ENCODE data around the gene NOS1.
"Not testable (repeated sequence)": the region's sequence is repeated elsewhere in the genome, so short reads cannot be mapped to it uniquely, and the experiment has no call there.

The NOS1 gene

DNA sequence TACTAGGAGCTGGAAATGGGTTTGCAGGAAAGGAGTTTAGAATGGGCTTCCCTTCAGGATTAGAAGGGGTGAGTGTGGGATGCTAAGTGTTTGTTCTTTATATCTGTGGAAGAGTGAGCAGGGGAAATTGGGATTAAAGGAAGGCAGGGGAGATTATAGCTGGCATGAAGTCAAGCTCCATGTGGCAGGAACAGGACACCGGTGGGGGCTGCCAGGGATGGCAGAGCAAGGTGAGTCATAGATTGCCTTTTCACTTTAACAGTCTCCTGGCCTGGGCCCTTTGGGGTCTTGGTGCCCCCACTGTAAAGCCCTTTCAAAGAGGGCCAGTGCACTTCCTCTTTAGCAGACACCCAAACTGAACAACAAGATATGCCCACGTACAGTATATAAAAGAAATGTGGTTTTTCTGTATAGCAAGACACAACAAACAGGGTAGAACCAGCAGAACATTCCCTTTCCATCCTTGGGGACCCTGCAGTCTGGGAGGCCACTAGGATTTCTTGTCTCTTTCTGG, 148.1 kb downstream of the NOS1 start:
- DNase-seq (ENCODE audit: extremely low read depth in 1 of 2, low read depth in 1 of 2) = no peak

DNA sequence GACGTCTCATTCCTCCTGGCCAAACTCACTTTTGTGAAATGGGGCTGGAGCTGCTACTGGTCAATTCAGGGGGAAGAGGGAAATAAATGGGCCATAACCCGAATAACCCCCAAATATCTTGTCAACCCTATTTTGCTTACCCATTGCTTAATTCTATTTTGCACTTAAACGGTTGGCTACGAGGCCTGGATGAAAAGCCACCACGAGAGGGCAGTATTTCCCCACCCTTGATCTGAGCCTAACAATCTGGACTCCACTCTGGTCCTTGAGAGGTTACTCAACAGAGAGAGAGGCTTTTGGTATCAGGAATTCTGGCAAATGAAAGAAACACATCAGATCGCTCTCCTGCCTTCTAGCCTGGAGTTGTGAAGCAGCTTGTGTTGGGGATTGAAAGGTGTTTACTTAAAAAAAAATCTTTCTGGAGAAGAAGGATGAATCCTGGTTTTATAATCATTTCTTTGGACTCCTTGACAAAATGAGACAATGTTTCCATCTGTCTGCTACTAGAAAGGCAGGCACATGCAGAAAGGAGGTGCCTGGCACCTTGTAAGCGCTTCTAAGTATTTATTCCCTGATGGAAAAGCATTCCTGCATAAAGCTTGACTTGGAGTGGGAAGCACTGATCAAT, 148.7 kb downstream of the NOS1 start:
- DNase-seq (ENCODE audit: extremely low read depth in 1 of 2, low read depth in 1 of 2) = peak in 1 of 2 donors; percentile 14

DNA sequence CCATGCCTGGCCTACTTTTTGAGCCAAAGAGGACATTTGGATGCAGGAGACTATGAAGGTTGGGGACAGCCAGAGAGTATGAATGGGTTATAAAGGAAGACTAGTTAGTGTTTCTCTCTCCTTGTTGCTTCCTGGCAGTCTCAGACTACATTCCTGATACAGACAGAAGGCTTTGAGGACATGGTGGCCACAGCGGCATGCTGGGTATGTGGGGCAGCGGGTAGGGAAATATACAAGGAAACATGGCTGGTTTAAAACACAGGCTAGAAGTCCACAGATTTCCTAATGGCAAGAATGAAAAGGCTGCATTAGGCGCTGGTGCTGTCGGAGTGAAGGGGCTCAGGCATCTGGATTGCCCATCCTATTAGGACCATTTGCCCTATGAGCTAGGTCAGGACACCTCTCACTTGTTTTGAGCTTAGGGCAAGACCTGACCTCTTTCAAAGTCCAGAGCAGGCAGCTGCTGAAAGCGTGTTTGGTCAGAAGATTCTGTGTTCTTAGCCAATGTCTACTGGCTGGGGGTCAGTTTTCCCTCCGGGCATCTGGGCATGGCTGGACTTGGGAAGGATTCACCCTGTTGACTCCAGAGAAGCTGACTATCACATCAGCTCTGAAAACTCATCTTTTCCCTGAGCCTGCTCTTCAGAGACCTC, 151.0 kb downstream of the NOS1 start:
- no peak for DNase-seq (ENCODE audit: extremely low read depth in 1 of 2, low read depth in 1 of 2)

DNA sequence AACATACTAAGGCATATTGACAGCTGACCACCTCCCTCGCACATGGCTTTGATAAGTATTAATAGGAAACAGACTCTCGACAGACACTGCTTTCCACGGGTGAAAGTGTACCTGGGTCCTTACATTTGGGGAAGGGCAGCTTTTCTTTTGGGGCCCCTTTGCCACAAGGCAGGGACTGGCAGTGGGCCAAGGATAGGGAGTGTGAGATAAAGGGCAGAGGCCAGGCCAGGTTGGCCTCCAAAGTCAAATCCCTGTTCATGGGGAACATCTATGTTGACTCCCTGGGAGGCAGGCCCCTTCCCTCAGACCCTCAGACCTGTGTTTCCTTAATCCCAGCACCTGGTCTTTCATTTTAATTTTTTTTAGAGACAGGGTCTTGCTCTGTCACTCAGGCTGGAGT, 151.8 kb downstream of the NOS1 start:
- DNase-seq (ENCODE audit: extremely low read depth in 1 of 2, low read depth in 1 of 2) = no peak

DNA sequence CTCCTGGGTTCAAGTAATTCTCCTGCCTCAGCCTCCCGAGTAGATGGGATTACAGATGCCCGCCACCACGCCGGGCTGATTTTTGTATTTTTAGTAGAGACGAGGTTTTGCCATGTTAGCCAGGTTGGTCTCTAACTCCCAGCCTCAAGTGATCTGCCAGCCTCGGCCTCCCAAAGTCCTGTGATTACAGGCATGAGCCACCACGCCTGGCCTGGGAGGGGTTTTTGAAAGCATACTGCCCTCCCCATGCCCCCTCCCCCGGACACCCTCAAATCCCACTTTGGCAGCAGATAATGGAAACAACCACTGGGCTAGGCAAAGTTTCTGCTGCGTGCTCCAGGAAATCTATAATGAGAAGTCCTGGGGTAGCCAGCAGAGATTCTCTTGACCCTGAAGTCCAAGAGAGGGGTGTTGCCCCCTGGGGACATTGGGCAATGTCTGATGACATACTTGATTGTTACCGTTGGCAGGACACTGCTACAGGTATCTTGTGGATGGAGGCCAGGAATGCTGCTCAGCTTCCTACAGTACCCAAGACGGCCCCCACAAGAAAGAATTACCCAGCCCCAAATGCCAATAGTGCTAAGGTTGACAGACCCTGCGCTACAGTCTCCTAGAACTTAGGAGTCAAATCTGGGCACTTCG, 152.5 kb downstream of the NOS1 start:
- DNase-seq (ENCODE audit: extremely low read depth in 1 of 2, low read depth in 1 of 2) = no peak

DNA sequence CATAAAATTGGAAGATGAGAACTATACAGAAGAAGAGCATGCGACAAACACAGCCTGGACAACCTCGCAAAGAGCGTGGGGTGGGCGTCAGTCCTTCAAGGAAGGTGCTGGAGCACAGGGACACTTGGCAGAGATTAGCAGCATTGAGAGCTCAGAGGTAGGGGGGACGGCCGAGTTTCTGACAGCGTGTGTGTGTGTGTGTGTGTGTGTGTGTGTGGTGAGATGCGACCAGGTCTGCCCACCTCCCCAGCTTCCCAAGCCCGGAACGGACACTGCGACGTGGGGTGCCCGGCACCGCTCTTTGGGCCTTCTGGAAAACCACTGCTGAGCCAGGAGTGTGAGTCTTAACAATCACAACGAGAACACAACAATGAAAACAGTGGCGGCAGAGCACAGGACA, 153.2 kb downstream of the NOS1 start:
- DNase-seq (ENCODE audit: extremely low read depth in 1 of 2, low read depth in 1 of 2) = no peak

DNA sequence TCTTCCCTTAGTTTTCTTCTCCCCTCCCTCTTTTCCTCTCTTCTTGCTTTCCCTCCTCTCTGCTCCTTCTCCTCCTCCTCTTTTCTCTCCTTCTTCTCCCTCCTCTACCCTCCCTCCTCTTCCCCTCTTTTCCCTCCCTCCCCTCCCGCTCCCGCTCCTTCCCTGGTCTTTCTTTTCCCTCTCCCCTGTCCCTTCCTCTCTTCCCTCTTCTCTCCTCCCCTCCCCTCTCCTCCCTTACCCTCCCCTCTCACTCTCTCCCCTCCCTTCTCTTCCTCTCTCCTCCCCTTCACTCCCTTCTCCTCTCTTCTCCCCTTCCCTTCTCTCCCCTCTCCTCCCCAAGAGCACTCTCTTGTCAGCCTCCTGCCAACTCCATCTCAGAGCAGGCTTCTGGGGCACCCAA, 153.8 kb downstream of the NOS1 start:
- no peak for DNase-seq (ENCODE audit: extremely low read depth in 1 of 2, low read depth in 1 of 2)

DNA sequence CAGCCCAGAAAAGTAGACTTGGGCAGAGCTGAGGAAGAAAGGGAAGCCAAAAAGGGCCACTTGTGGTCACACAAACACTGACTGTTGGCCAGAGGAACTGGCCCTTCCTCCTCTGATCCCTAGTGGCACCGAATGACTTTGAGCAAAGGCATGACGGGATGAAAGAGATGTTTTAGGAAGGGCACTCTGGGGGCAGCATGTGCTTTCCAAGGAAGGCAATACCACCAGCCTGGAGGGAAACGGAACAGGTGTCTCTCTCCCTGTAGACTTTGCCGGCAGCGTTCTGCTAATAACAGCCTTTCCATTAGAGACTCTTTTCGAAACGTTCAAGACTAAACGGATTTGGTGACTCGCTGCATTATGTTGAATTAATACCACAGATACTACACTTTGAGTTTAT, 158.9 kb downstream of the NOS1 start:
- no peak for DNase-seq (ENCODE audit: extremely low read depth in 1 of 2, low read depth in 1 of 2)

DNA sequence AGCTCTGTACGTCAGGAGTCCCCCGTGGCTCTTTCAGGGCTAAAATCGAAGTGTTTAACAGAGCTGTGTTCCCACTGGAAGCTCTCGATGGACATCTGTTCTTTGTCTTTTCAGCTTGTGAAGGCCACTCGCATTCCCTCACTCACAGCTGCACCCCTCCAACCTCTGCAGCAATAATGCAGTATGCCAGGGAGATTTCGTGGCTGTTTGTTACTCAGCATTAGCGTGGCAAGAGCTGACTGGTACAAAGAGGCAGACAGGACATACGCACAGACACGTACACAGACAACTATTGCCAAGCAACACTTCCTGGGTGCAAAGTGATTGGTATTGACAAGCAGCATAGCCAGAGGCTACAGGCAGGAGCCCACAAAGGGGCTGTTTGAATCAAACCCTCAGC, 159.4 kb downstream of the NOS1 start:
- DNase-seq (ENCODE audit: extremely low read depth in 1 of 2, low read depth in 1 of 2) = no peak

DNA sequence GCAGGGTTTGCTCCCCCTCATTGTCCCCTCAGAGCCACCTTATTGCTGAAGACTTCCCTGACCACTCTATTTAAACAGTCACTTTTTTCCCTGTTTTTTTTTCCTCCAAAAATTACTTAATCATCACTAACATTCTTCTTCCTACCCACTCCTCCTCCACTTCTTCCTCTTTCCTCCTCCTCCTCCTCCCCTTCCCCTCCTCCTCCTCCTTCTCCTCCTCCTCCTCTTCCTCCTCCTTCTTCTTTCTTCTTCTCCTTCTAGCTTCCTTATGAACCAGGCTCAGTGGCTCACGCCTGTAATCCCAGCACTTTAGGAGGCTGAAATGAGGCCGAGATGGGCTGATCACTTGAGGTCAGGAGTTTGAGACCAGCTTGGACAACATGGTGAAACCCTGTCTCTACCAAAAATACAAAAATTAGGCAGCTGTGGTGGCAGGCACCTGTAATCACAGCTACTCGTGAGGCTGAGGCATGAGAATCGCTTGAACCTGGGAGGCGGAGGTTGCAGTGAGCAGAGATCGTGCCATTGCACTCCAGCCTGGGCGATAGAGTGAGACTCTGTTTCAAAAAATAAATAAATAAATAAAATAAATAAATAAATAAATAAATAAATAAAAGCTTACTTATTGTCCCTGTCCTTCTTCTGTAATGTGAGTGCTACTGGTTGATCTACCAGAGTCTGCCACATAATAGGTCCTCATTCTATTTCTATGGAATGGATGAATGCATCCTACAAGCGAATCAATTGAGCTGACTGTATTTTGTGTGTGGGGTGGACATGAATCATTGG, 161.3 kb downstream of the NOS1 start:
- not testable (repeated sequence) for DNase-seq (ENCODE audit: extremely low read depth in 1 of 2, low read depth in 1 of 2)

DNA sequence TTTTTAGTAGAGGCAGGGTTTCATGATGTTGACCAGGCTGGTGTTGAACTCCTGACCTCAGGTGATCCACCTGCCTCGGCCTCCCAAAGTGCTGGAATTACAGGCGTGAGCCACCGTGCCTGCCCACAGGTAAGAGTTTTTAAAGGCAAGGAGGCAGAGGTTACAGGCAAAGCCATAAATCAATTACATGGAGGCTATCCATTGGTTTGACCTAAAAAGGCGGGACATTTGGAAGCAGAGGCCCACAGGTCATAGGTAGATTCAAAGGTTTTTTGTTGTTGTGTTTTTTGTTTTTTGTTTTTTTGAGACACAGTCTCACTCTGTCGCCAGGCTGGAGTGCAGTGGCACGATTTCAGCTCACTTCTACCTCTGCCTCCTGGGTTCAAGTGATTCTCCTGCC, 165.1 kb downstream of the NOS1 start:
- not testable (repeated sequence) for DNase-seq (ENCODE audit: extremely low read depth in 1 of 2, low read depth in 1 of 2)

DNA sequence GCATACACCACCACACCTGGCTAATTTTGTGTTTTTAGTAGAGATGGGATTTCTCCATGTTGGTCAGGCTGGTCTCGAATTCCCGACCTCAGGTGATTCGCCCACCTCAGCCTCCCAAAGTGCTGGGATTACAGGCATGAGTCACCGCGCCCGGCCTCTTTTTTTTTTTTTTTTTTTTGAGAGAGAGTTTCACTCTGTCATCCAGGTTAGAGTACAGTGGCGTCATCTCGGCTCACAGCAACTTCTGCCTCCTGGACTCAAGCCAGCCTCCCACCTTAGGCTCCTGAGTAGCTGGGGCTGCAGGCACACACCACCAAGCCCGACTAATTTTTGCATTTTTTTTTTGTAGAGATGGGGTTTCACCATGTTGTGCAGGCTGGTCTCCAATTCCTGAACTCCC, 166.4 kb downstream of the NOS1 start:
- not testable (repeated sequence) for DNase-seq (ENCODE audit: extremely low read depth in 1 of 2, low read depth in 1 of 2)

DNA sequence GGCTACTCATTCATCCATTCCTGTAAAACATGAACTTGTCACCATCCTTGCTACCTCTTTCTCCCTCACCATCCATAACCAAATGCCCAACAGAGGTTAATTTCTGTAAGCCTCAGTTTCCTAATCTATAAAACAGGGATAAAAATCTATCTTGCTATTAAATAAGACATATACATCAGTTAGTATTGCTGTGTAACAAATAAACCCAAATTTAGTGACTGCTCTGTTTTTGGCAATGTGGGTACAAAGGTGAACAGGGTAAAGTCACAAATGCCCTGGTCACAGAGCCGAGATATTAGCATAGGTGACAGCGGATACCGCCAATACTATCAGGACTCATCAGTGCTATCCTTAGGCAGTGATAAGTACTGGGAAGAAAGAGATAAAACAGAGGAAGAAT, 167.5 kb downstream of the NOS1 start:
- no peak for DNase-seq (ENCODE audit: extremely low read depth in 1 of 2, low read depth in 1 of 2)

DNA sequence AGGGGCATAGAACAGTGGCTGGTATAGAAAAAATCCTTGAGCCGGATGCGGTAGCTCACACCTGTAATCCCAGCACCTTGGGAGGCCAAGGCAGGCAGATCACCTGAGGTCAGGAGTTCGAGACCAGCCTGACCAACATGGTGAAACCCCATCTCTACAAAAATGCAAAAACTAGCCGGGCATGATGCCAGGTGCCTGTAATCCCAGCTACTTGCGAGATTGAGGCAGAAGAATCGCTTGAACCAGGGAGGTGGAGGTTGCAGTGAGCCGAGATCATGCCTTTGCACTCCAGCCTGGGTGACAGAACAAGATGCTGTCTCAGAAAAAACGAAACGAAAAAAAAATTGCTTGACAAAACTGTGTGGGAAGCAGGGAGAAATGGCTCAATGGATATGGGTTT, 168.8 kb downstream of the NOS1 start:
- DNase-seq (ENCODE audit: extremely low read depth in 1 of 2, low read depth in 1 of 2) = not testable (repeated sequence)

DNA sequence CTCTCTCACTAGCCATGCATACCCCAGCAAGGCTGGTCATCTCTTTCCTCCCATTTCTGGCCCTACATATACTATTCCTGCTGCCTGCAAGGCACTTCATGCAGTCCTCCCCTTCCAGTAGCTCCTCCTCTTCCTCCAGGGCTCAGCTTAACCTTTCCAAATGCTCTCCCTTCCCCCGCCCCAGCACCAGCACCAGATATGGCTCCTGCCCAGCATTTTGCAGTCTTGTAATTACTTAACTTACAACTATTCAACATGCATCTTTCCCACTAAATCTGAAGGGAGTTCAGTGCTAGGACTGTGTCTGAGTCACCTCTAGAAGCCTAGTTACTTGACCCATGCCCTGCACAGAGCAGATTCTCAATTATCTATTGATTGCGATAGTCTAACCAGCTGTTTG, 169.4 kb downstream of the NOS1 start:
- DNase-seq (ENCODE audit: extremely low read depth in 1 of 2, low read depth in 1 of 2) = no peak

DNA sequence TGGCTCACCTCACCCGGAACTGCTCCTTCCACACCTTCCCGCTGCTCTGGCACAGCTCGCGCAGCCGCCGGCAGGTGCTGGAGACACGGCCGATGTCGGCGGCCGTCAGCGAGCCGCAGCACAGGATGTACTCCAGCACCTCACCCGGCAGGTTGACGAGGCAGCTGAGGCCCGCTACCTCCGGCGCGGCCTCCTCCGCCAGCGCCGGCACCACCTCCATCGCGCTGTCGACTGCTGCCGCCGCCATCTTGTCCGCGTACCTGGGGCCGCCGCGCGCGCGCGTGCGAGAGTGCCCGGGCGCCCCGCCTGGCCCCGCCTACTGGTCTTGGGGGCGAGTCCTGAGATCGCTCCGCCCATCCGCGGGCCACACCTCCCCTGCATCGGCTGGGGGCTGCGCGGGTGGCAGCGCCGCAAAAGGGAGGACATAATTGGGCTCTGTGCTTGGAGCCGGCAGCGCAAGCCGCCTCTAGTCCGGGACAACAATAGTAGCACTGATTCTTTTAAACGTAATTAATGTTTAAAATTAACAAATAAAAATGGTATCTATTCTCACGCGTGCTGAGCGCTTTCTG, 171.1 kb downstream of the NOS1 start, which contains the start of gene FBXO21:
TSS of gene FBXO21 (minus strand) at position 261 of the 572 bp plus-strand sequence. CDS start at position 247, 14 bp downstream.
- DNase-seq (ENCODE audit: extremely low read depth in 1 of 2, low read depth in 1 of 2) = peak; percentile 79 to 88

DNA sequence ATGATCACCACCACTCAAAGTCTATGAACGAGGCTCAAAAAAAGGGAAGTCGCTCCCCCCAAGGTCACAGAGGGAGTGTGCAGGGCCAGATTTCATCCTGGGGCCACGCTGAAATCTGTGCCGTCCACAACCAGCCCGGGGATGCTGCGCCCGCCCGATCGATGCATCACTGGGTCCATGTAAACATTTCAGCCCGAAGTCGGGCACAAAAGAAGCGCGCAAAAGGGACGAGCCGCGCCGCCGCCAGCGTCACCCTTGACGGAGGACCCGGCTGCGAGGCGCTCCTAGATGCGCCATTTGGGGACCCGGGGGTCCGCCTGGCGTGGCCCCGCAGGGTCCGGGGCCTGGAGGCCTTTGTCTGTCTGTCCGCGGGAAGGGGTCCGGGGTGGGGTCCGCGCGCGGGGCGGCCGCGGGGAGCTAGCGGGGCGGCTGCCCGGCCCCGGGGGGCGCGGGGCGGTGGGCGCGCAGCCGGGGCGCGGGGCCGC, 171.7 kb downstream of the NOS1 start:
- DNase-seq (ENCODE audit: extremely low read depth in 1 of 2, low read depth in 1 of 2) = peak in 1 of 2 donors; percentile 2

DNA sequence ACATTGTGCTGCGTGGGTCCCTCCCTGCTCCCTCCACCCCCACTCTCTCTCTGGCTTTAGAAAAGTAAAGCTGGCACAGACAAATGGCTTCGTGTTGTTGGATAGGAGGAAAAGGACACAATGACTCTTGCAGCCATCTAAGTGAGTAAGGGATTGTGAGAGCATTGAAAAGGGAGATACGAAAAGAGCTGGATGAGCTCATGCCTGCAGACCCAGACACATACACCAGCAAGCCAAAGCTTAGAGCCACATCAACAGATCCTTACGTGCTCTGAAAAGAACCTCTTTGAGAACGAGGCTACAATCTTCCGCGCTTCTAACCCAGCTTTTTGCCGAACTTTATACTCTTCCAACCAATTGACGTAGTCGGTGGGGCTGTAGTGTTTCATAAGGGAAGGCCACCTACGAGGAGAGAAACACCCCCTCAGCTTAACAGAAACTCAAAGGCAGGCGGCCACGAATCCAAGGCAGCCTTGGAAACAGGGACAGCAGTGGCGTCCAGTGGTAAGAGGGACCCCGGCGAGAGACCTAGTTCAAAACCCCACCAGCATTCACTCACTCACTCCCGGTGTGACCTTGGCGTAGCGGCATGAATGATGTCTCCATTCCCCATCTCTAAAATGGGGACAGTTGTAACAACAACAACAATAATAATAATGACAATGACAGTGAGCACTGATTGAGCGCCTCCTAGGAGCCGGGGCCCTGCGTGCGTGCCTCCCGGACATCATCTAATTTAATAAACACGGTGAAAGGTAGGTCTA, 172.3 kb downstream of the NOS1 start:
- DNase-seq (ENCODE audit: extremely low read depth in 1 of 2, low read depth in 1 of 2) = no peak

DNA sequence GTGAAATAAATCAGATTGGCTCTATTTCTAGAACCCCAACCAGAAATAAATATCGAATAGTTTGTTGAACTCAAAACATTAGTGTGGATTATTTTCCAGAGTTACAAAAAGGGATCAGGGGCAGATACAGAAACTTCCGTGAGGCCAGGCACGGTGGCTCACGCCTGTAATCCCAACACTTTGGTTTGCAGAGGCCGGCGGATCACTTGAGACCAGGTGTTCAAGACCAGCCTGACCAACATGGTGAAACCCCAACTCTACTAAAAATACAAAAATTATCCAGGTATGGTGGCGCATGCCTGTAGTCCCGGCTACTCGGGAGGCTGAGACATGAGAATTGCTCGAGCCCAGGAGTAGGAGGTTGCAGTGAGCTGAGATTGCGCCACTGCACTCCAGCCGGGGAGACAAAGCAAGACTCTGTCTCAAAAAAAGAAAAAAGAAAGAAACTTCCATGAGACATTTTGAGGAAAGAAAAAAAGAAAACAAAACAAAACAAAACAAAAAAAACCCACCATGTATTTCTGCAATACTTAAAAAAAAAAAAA, 173.2 kb downstream of the NOS1 start:
- DNase-seq (ENCODE audit: extremely low read depth in 1 of 2, low read depth in 1 of 2) = no peak

DNA sequence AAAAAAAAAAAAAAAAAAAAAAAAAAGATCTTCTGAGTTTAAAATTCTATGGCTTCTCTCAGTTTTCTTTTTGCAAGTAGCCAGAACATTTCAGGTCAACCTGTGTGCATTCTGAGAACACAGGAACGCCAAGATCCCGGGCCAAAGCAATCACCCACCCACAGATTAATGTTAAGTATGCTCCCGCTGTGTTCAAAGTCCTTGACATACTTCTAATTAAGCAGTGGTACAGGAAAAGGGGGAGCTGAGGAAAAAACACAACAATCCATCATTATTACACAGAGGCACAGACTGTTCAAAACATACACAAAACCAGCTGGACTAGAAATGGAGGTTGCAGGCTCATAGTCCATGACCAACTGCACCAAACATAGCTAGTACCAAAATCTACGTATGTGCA, 174.0 kb downstream of the NOS1 start:
- DNase-seq (ENCODE audit: extremely low read depth in 1 of 2, low read depth in 1 of 2) = no peak
